Measurements from ENCODE around the gene USP31.

The USP31 gene, protein sequence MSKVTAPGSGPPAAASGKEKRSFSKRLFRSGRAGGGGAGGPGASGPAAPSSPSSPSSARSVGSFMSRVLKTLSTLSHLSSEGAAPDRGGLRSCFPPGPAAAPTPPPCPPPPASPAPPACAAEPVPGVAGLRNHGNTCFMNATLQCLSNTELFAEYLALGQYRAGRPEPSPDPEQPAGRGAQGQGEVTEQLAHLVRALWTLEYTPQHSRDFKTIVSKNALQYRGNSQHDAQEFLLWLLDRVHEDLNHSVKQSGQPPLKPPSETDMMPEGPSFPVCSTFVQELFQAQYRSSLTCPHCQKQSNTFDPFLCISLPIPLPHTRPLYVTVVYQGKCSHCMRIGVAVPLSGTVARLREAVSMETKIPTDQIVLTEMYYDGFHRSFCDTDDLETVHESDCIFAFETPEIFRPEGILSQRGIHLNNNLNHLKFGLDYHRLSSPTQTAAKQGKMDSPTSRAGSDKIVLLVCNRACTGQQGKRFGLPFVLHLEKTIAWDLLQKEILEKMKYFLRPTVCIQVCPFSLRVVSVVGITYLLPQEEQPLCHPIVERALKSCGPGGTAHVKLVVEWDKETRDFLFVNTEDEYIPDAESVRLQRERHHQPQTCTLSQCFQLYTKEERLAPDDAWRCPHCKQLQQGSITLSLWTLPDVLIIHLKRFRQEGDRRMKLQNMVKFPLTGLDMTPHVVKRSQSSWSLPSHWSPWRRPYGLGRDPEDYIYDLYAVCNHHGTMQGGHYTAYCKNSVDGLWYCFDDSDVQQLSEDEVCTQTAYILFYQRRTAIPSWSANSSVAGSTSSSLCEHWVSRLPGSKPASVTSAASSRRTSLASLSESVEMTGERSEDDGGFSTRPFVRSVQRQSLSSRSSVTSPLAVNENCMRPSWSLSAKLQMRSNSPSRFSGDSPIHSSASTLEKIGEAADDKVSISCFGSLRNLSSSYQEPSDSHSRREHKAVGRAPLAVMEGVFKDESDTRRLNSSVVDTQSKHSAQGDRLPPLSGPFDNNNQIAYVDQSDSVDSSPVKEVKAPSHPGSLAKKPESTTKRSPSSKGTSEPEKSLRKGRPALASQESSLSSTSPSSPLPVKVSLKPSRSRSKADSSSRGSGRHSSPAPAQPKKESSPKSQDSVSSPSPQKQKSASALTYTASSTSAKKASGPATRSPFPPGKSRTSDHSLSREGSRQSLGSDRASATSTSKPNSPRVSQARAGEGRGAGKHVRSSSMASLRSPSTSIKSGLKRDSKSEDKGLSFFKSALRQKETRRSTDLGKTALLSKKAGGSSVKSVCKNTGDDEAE (N-terminal part only)

DNA sequence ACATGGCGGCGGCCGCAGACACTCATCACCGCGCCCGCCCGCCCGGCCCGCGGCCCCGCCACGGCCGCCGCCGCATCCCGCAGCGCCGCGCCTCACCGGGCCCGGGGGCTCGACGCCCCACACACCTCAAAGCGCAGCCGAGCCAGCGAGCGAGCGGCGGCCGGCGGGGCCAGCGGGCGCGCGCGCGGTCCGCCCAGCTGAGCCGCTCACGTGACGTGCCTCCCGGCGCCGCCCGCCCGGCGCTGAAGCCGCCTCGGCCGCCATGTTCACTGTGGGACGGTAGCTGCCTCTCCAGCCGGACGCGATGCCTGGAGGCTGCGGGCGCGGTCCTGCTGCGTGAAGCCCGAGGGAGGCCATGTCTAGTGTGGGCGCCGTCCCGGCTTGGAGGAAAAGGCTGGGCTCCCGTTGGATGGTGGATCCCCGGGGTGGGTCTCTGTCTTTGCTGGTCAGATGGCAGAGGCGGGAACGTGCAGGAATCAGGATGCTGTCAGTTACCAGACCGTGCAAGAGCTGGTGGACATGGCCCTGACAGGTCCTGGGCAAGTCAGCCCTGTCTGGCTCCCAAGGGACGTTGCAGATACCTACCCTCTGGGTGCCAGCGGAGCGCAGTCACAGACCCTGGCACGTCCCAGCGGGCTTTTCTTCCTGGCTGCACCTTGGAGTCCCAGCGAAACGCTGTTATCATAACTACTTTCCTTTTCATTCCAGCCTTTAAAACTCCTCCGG is at the start of gene USP31:
Gene USP31 (minus strand): TSS at position 186 of the 726 bp plus-strand sequence. CDS start 182 bp downstream, at position 4.
- peak; percentile 85 for DNase-seq (ENCODE audit: low read depth, low spot score)
- H3K27ac ChIP-seq = peak within 1 kb of the TSS; percentile 86

DNA sequence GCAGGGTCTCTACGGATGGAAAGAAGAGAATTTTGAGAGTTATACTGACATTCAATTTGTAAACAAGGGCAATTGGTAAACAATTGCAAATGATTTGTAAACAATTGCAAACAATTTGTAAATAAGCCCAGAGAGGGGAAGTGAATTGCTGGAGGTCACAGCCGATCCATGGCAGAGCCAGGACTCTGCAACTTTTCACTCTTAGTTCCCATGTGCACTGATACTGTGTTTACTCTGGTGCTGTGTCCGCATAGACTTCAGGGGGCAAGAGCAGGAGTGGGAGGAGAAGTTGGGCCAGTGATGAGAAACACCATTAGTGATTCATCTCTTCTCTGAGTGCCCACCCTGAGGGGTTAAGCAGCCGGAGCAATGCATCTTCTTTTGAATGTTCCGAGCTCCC is 47.3 kb upstream of the USP31 start:
- no peak for DNase-seq (ENCODE audit: low read depth, low spot score)
- no peak overlapping the region for H3K27ac ChIP-seq

DNA sequence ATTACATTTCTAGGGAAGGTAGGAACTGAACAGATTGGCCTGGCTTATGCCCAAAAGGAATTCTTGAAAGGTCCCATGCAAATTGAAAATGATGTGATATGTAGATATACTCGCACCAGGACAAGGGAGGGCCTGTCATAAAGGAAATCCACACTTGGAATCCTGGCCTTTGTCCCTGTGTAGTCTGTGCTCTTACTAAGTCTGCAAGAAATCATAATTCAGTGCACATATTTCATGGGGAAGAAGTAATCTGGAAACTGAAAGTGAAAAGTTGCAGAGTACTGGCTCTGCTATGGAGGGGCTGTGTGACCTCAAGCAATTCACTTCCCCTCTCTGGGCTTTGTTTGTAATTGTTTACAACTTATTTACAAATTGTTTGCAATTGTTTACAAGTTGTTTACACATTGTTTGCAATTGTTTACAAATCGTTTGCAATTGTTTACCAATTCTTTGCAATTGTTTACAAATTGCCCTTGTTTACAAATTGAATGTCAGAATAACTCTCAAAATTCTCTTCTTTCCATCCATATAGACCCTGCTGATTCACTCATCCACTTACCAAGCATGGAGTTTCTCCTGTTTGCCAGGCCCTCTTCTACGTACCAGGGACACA is 46.2 kb upstream of the USP31 start:
- DNase-seq (ENCODE audit: low read depth, low spot score) = no peak
- no peak overlapping the region for H3K27ac ChIP-seq

DNA sequence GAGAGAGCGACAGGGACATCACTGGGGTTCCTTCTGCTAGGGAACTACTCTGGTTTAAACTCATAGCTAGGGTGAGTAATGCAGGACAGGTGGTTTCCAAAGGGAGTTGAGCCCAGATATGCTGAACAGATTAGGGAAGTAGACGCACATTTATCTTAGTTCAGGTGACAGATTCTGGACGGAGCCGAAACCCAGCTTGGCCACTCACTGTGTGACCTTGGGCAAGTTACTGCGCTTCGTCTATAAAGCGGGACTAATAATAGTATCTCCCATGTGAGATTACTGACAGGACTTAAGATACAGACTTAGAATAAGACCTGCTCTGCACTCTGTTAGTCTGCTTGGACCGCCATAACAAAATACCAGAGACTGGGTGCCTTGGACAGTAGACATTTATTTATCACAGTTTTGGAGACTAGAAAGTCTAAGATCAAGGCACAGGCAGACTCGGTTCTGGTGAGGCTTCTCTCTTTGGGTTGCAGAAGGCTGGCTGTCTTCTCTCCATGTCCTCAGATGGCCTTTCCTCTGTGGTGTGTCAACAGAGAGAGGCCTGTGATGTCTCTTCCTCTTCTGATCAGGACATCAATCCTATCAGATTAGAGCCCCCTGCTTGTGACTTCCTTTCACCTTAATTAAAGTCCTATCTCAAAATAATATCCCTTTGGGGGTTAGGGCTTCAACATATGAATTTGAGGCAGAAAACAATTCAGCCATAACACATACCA is 45.4 kb upstream of the USP31 start:
- H3K27ac ChIP-seq = no peak overlapping the region
- no peak for DNase-seq (ENCODE audit: low read depth, low spot score)

DNA sequence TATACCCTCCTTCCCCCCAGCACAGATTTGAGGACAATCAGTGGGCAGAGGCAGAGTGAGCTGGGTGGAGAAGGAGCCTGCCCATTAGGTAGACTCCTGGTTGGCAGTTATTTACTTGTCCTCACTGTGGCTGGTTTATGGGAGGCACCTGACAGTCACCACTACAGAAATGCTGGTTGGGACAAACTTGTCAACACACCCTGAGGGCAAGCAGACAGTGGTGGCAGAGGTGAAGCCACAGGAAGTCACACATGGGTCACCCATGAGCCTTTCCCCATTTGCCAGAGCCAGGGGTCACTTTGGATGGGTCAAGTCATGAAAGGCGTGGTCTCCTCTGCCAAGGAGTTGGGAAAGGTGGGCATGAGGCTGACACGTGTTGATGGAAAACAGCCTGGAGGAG is 39.7 kb upstream of the USP31 start:
- DNase-seq (ENCODE audit: low read depth, low spot score) = no peak
- H3K27ac ChIP-seq = no peak overlapping the region

DNA sequence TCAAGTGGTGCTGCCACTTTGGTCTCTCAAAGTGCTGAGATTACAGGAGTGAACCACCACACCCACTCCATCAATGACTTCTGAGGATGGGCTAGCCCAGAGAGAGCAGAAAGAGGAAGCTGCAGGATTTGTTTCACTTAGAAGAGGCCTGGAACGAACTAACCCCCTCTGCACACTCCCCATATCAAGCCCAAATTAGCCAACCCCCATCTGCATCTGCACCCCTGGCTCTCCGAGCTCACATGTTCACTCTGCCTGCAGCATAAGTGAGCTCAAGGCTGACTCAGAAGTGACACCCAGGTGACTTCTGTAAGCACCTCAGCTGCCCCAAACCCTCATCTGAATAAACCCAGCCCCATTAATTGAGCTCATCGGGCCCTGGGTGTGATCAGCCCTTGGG is 38.1 kb upstream of the USP31 start:
- no peak for DNase-seq (ENCODE audit: low read depth, low spot score)
- no peak overlapping the region for H3K27ac ChIP-seq

DNA sequence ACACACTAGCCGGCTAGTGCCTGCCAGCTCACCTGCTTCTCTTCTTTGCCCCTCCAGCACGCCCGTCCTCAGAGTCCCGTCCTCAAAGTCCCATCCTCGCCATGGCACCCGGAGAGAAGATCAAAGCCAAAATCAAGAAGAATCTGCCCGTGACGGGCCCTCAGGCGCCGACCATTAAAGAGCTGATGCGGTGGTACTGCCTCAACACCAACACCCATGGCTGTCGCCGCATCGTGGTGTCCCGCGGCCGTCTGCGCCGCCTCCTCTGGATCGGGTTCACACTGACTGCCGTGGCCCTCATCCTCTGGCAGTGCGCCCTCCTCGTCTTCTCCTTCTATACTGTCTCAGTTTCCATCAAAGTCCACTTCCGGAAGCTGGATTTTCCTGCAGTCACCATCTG is 36.9 kb upstream of the USP31 start:
- no peak for DNase-seq (ENCODE audit: low read depth, low spot score)
- H3K27ac ChIP-seq = no peak overlapping the region

DNA sequence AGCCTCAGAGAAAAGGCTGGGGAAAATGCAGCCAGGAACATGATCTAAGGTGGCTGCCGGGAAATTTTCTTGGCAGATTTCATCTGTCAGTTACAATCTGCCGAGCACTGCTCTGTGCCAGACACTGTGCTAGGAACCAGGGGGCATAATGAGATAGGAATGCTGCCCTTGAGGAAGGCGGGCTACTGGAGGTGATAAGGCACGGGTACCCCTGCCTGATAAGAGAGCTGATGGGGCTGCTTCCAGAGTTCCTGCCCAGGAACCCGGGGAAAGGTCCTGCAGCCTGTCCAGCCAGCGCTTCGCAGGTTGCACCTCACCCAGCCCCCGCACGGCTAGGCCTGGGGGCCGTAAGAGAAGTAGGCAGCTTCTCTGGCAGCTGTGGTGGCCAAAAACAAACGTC is 36.4 kb upstream of the USP31 start:
- H3K27ac ChIP-seq = no peak overlapping the region
- DNase-seq (ENCODE audit: low read depth, low spot score) = no peak

DNA sequence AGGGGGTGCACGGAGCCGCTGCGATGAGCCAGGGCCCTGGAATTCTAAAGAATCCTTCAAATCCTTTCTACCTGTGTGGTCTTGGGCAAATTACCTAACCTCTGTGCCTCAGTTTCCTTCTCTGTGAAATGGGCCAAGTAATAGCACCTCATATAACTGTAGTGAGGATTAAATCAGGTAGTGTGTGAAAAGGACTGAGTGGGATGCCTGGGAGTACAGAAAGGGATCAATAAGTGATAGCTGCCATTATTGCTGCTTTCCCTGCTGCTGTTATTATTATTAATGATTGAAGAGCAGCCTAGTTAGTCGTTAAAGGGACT is 34.3 kb upstream of the USP31 start:
- H3K27ac ChIP-seq = no peak overlapping the region
- no peak for DNase-seq (ENCODE audit: low read depth, low spot score)

DNA sequence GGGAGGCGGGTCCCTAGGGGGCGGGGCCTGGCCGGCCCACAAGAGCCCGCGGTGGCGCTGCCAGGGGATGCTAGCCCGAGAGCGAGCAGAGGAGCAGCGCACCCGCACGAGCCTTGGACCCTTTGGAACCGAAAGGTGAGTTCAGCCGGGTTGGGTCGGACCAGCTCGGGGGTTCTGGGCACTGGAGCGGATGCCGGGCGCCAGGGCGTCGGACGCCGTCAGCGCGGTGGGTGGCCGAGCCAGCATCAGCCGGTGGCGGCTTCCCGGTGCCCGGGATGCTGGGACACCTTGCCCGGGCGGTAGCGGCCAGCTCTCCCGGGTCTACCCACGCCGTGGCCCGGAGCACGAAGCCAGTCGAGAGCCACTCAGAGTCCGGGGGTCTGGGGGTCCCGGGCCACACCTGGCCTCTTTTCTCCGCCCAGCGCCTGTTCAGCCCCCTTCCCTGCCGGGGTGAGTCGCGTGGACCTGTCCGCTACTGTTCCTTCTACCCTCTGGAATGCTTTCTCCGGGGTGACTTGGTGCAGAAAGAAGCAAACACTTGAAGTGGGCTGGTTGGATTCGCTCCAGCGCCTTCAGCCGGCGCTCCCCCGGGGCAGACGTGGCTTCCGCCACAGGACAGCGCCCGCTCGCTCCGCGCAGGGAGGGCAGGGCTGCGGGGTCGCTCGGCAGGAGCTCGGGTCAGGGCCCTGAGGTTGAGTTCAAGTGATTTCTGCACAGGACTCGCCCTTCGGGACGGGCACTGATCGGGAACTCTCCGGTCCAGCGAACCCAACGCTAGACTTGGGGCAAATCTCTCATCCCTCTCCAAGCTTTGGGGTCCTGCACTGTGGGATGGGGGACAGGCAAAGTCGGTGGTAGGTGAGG is 33.7 kb upstream of the USP31 start, which contains the start of gene SCNN1G:
Gene SCNN1G (plus strand): TSS at position 67 of the 864 bp plus-strand sequence. CDS start 3,527 bp downstream, outside the sequence.
- no peak within 1 kb of the TSS for H3K27ac ChIP-seq
- DNase-seq (ENCODE audit: low read depth, low spot score) = no peak

DNA sequence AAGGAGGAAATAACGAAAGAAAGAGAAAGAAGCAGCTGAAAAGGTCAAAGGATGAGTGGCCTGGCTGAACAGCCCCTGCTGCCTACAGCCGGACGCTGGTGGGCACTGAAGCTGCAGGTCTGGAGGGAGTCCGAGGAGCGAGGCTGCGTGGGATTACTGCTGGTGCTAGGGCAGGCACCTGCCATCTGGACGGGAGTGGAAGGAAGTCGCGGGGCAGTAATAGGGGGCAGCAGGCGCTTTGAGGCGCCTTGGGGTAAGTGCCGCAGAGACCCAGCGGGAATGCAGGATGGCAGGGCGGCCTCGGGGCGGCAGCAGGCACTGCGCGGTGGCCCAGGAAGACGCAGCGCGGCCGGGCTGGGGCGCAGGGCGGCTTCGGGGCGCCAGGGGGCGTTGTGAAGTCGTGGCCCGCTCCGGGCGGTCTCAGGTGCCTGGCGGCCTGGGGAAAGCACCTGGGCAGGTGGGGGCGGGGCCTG is 33.0 kb upstream of the USP31 start:
- peak; percentile 27 for DNase-seq (ENCODE audit: low read depth, low spot score)
- no peak overlapping the region for H3K27ac ChIP-seq

DNA sequence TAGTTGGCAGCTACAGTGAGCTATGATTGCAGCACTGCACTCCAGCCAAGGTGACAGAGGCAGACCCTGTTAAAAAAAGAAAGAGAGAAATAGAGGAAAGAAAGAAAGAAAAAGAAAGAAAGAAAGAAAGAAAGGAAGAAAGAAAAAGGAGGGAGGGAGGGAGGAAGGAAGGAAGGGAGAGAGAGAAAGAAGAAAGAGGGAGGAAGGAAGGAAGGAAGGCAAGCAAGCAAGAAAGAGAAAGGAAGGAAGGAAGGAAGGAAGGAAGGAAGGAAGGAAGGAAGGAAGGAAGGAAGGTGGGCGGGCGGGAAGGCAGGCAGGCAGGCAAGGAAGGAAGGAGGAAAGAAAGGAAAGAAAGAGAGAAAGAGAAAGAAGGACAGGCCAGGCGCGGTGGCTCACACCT is 32.3 kb upstream of the USP31 start:
- no peak for DNase-seq (ENCODE audit: low read depth, low spot score)
- no peak overlapping the region for H3K27ac ChIP-seq

DNA sequence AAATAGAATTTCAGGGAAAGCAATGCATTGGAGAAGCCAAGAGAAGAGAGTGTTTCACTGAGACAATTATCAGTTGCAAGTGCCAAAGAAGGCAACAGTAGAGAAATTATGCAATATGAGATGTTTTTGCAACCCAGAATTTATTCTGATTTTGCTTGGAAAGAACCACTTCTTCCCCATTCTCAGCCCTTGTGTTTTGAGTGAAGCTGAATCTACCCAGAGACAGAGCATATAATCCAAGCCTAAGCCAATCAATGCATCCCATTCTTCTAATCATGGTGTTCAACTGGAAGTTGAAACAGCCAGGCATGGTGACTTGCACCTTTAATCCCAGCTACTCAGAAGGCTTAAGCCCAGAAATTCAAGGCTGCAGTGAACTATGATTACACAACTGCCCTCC is 26.4 kb upstream of the USP31 start:
- DNase-seq (ENCODE audit: low read depth, low spot score) = no peak
- no peak overlapping the region for H3K27ac ChIP-seq

DNA sequence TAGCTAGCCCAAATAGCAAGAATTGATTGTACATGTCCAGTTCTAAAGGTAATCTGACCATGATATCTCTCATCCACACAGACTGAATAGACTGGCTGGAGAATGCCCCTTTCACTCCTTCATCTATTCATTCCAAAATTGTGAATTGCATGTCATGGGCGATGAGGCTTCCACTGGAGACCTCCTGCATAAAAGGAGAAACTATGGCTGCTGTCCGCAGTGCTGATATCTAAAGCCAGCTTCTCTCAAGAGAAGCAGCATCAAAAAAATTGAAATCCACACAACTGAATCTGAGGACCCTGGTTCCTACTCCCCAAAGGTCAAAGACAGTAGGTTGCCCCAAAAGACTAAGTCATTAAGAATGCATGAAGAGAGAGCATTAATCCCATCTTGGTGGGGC is 25.4 kb upstream of the USP31 start:
- DNase-seq (ENCODE audit: low read depth, low spot score) = no peak

DNA sequence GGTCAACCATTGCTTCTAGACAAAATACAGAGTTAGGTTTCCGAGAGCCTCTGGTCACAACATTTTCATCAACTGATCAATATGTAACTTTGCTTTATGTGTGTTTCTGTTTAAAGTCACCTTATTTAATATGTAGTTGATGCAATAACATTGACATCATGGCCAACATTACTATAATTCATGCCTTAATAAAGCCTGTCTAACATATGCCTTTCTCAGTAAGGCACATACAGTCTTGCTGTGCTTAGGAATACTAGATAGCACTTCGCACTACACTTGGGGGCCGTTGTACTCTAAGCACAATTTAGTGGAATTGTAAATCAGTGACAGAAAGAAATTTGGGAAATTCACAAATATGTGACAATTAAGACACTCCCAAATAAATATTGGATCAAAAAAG is 23.7 kb upstream of the USP31 start:
- H3K27ac ChIP-seq = no peak overlapping the region
- DNase-seq (ENCODE audit: low read depth, low spot score) = no peak

More for the DNA sequence above, 25.4 kb upstream of the USP31 start:
- no peak overlapping the region for H3K27ac ChIP-seq

DNA sequence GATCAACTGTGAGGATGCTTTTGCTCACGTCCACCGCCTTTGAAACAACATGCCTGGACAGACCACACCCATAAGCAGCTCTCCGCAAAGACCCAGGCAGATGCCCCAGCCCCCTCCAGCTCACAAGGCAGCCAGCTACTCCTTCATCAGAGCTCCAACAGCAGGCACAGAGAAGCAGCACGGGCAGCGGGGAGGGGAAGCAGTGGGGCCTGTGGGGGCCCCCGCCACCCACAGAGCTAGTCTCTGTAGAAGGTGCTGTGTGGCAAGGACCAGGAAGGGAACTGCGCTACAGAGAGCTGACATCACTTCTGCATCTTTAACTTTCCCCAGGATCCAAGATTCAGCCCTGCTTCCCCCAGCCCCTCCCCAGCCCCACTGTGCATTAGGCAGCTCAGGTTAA is 23.3 kb upstream of the USP31 start:
- no peak for DNase-seq (ENCODE audit: low read depth, low spot score)
- H3K27ac ChIP-seq = no peak overlapping the region

DNA sequence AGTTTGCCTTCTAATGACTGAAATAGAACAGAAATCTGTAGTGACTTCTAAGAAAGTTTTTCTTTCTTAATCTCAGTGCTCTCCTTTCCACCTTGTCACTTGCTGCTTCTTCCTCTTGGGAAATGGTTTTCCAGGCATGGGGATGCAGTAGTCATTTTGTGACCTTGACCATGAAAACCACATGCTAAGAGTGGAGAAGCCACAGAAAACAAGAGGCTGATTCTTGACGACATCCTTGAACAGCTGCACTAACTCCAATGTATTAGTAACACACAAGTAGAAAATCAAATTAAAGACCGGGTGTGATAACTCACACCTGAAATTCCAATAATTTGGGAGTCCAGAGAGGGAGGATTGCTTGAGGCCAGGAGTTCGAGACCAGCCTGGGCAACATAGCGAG is 15.5 kb upstream of the USP31 start:
- no peak overlapping the region for H3K27ac ChIP-seq
- DNase-seq (ENCODE audit: low read depth, low spot score) = no peak

DNA sequence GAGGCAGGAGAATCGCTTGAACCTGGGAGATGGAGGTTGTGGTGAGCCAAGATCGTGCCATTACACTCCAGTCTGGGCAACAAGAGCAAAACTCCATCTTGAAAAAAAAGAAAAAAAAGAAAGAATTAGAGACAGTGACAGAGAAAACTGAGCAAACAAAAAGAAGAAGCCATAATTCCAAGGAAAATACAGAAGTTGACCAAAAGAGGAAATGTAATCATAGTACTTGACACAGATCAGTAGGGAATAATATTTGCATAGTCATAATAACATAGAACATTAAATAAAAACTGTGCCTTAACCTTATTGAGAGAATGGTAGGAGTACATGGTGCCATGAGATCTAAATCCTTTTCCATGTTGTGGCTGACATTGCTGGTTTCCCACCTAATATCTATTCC is 14.7 kb upstream of the USP31 start:
- no peak overlapping the region for H3K27ac ChIP-seq
- no peak for DNase-seq (ENCODE audit: low read depth, low spot score)
